ENCODE results near the gene SLC25A5.
"Not testable (repeated sequence)": the region's sequence is repeated elsewhere in the genome, so short reads cannot be mapped to it uniquely, and the experiment has no call there.

SLC25A5 gene

DNA sequence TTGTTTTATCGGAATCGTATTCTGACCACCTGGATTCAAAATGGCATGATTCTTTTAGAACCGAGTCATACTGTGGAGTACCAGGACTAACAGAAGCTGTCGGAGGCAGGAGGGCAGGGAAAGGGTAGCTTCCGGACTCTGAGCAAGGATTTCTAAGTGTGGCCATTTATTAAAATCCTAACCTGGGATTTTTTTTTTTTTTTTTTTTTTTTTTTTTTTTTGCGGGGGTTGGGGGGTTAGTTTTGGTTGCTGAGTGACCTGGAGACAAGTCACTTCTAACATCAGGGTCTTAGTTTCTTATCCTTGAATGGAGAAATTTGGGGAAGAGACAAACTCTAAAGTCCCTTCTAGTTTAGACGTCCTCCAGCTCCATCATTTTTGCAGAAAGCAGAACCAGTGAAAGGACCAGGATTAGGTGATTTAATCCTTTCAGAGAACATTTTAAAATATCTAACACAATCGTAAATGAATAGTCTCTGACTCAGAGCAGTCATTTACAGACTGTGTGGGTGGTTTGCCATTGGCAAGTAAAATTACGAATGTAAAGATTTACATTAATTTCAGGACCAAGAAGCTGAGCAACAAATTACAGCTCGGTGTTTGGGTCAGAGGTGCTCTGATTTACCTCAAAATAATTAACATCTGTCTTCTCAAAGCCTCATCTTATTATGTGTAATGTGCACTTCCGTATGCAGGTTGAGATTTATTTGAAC is 7.3 kb downstream of the SLC25A5 start:
- FAIRE-seq = no peak

DNA sequence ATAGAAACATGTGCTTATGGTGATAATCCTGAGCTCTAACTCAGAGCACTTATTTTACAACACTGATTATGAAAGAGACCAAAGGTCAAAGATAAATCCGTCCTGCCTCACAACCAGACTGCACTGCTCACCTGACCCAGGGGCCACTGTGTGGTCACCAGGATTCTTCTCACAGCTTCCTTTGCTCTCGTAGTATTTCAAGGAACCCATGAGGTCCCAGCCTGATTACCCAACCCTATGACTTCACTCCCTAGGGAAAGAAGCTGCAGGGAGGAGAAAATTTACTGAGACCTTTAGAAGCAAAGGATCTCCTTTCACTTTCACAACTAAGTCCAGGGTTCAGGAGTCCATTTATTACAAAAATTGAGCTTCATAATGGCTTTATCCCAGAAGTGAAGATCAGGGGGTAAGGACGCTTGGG is 9.6 kb downstream of the SLC25A5 start:
- no peak for FAIRE-seq
- DNase-seq (ENCODE audit: low spot score) = no peak

More for the DNA sequence above, 7.3 kb downstream of the SLC25A5 start:
- DNase-seq (ENCODE audit: low spot score) = no peak

DNA sequence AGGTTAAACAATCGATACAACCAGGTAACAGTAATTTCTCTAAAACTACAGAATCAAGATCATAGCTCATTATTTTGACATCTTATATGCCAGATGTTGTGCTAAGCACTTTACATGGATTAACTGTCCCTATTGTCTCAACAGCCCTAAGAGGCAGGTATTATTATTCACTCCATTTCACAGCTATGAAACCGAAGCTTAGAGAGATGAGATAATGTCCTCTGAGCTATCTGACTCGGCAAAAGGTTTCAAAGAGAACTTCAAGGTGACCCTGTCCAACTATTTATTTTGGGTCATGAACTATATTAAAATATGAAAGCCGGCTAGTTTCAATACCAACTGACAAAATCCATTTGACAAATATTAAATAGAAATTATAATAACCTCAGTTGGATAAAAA is 10.3 kb downstream of the SLC25A5 start:
- FAIRE-seq (no peak), DNase-seq (ENCODE audit: low spot score) (no peak)

DNA sequence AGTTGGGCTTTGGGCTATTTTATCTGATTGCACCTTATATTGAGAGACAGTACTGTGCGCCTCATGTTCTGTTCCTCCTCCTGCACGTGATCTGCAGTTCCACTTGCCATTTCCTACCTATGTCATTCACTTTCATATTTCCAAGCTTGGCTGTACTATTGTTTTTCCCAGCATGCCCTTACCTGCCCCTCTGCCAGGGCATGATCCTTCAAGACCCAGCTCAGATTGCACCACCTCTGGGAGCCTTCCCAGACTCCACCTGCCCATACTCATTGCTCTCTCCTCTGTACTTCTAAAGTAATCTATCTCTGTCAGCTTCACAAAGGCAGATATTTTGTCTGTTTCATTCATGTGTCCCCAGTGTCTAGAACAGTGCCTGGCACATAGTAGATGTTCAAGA is 11.6 kb downstream of the SLC25A5 start:
- no peak for DNase-seq (ENCODE audit: low spot score)
- no peak for FAIRE-seq

DNA sequence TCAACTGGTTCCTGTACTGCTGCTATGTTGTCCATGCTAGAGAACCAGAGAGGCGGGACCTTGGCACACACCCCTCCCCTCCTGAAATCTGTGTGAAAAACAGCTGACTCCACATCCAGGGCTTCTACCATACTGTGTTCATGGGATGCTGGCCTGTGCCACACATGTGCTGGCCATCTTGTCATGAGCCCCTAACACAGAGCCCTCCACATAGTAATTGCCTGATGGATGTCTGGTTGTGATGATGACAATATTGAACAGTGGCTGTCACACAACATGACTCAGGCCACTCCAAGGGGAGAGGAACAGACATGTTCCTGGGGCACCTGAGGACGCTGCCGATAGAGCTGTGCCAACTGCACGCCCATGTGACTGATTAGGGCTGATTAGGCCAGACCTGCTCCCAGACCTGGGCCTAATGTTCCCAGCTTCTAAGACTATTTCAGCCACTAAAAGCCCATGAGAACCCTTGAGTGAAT is 13.1 kb downstream of the SLC25A5 start:
- FAIRE-seq (no peak), DNase-seq (ENCODE audit: low spot score) (no peak)

DNA sequence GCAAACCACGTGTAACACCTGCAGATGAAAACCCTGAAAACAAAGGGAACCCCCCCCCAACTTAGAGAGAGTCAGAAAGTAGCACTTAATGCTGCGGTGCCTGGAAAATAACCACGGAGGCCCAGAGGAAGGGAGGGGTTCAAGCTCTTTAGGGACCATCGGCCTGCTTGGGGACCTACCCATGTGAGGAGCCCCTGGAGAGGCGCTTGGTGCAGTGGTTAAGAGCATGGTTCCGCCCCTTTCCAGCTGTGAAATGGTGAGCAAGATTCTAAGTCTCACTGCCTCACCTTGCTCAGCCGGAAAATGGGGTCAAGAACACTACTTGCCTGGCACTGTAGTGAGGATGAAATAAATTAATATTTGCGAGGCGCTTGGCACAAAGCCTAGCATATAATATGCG is 13.8 kb downstream of the SLC25A5 start:
- FAIRE-seq (no peak), DNase-seq (ENCODE audit: low spot score) (no peak)

DNA sequence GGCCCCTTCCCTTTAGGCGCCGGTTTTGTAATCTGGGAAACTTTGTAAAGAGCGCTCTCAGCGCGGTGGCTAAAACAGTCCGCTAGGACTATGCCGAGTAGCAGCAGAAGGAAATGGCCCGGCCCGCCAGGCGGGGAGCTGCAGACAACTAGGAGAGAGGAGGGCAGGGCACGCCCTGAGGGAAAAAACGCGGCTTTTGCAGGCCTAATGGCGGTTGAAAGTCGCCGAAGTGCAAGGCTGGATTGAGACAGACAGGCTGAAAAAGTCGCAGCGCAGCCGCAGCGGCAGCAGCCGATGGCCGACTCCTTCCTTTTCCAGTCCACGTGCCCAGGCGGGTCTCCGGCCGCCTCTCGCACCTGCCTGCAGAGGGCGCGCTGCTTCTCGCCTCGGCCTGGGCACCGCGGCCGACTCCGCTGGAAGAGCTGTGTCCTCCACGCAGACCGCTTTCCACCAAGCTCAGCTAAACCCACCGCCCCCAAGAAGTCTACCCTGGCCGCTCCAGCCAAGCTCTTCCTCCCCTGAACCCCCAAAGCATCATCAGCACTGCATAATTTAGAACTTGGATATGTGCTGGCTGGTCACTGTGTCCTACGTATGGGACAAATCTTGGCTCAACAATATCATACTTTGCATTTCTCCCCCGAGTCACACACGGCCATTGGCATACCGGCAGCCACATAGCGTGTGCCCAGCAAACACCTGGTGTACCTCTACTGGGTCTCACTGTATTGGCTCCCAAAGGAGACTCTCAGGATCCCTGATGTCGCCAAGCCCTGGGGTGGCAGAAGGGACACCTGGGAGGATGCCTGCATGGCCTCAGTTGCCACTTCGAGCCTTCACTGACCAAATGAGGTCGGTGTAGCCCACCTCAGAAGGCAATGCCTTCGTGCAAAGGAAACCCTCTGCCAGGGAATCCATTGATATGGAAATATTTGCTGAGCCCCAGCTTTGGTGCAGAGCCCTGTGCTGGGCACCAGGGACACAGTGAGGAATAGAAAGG is 14.5 kb downstream of the SLC25A5 start:
- DNase-seq (ENCODE audit: low spot score) (peak; percentile 39), FAIRE-seq (no peak)

DNA sequence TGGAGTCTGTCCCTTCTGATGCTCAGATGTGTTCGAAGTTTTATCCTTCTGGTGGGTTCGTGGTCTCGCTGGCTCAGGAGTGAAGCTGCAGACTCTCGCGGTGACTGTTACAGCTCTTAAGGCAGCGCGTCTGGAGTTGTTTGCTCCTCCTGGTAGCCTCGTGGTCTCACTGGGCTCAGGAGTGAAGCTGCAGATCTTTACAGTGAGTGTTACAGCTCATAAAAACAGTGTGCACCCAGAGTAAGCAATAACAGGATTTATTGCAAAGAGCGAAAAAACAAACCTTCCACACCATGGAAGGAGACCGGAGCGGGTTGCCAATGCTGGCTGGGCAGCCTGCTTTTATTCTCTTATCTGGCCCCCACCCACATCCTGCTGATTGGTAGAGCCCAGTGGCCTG is 18.5 kb downstream of the SLC25A5 start:
- FAIRE-seq (no peak), DNase-seq (ENCODE audit: low spot score) (no peak)

DNA sequence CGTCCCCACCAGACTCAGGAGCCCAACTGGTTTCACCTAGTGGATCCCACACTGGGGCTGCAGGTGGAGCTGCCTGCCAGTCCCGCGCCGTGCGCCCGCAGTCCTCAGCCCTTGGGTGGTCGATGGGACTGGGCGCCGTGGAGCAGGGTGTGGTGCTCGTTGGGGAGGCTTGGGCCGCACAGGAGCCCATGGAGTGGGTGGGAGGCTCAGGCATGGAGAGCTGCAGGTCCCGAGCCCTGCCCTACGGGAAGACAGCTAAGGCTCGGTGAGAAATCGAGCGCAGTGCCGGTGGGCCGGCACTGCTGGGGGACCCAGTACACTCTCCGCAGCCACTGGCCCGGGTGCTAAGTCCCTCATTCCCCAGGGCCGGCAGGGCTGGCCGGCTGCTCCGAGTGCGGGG is 19.5 kb downstream of the SLC25A5 start:
- not testable (repeated sequence) for DNase-seq (ENCODE audit: low spot score); FAIRE-seq

DNA sequence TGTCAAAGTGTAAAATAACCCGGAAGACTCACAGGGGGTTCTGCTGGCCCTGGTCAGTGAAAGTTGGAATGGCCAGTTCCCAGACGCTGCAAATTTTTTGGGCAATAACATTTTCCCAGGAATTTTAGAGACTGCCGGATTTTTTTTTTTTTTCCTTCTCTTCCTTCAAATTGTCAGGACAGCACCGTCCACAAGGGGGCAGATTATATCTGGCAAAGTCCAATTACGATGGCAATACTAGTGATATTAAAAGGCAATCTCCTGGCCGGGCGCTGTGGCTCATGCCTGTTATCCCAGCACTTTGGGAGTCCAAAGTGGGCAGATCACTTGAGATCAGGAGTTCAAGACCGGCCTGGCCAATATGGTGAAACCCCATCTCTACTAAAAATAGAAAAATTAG is 20.5 kb downstream of the SLC25A5 start:
- DNase-seq (ENCODE audit: low spot score) (no peak), FAIRE-seq (no peak)

DNA sequence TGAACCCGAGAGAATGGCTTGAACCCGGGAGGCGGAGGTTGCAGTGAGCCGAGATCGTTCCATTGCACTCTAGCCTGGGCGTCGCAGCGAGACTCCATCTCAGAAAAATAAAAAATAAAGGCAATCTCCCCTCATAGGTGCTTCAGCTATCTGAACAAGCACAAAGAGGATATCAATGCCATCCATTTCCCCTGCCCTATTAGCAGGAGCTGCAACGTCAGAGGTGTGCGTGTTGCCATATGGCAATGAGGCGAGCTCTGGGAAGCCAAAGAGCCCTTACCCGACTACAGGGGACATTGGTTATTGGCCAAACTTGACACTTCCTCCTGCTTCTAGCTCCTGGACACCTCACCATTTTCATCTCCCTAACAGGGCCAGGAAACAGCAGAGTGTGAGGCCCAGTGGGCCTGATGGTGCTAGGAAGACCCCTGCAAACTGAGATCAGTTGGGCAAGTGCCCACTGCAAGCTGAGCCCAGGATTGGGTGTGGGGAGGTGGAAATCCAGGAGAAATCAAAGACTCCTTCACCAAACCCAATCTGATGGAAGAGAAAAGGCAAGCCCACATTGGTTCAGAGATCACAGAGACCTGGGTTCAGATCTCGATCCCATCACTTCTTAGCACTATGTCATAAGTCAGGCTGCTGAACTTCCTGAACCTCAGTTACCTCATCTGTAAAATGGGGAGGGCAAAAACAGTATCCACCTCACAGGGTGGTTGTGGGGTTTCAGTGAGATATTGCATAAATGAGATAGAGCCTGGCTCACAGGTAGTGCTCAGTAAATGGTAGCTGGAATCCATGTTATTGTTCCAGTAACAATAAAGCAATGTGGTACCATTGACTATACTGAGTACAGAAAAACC is 21.2 kb downstream of the SLC25A5 start:
- FAIRE-seq = no peak
- no peak for DNase-seq (ENCODE audit: low spot score)

DNA sequence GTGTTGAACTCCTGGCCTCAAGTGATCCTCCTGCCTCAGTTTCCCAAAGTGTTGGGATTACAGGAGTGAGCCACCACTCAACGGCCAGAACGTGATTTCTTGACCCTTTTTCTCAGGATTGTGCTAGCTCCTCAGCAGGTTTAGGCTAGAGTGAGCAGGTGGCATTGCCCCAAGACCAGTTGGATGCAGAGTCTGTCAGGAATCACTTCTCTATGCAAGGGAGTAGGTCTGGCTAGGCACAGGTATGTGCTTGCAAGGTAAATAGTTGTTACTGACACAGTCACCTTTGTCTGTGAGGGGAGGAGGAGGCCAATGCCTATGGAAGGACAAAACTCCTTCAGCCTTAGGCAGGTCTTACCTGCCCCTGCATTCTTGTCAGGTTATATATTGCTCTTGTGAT is 24.2 kb downstream of the SLC25A5 start:
- DNase-seq (ENCODE audit: low spot score) (no peak), FAIRE-seq (no peak)

DNA sequence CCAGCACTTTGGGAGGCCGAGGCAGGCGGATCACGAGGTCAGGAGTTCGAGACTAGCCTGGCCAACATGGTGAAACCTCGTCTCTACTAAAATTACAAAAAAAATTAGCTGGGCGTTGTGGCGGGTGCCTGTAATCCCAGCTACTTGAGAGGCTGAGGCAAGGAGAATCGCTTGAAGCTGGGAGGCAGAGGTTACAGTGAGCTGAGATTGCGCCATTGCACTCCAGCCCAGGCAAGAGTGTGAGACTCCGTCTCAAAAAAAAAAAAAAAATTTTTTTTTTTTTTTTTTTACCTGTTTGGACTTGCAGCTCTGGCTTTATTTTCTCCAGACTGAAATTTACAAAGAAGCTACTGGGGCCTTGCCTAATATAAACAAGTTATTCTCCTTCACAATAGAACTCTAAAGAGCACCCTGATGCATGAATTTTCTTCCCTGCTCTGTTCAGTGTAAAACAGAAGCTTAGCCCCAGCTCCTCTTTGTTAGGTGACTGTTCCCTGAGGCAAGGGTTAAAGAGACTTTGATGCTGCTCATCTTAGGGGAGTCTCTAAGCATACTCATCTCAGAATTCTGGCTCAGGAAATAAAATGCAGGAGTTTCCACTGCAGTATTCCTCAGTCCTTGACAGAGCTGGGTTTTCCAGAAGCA is 25.7 kb downstream of the SLC25A5 start:
- DNase-seq (ENCODE audit: low spot score); FAIRE-seq: not testable (repeated sequence)

DNA sequence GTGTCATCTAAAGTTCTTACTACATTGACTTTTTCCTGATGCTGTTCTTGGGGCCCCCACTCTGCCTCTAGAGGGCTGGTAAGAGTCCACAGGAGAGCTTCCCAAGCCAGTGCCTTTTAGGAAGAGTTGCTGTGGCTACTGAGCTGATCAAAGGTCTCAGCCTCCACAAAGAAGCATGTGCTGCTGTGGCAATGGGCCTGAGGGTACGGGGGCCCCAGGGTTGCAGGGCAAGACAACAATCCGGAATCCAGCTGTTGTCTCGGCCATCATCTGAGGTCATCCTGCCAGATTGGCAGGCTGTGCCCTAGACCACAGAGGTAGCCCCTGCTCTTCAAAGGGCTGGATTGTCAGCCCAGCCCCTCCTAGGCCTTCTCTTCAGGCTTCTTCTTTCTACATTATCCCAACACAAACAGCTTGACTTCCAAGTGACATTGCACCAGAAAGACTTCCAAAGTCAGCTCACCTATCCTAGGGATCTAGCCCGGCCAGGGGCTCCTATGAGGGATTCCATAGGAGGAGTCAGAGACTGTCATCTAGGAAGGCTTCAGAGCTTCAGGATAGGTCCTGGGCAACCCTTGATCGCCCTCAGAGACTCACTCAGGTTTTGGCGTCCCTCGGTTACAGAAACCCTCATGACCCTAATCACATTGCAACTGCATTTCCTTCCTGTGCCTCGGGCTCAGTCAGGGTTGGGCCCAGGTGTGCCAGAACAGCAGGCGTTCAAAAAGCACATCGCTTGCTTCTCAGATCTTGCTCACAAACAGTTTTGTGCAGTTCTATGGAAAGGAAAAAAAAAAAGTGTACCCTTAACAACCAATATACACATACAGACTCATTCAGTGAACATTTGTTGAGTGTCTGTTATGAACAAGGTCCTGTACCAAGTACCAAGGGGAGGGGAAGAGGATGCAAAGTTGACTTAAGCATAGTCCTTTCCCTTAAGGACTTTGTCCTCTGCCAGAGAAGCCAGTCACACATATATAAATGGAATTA is 27.8 kb downstream of the SLC25A5 start:
- no peak for FAIRE-seq
- no peak for DNase-seq (ENCODE audit: low spot score)

DNA sequence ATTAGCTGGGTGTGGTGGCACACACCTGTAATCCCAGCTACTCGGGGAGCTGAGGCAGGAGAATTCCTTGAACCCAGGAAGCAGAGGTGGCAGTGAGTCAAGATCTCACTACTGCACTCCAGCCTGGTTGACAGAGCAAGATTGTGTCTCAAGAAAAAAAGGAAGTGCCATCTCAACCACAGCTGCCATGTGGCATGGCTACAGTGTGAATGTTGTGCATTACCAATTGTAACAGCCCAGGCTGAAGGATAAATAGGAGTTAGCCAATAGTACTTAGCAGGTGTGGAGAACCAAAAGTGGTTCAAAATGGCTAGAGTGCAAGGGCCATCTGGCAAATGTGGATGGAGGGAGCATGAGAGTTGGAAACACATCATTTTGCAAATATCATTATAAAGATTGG is 28.9 kb downstream of the SLC25A5 start:
- DNase-seq (ENCODE audit: low spot score) = no peak
- FAIRE-seq = no peak

DNA sequence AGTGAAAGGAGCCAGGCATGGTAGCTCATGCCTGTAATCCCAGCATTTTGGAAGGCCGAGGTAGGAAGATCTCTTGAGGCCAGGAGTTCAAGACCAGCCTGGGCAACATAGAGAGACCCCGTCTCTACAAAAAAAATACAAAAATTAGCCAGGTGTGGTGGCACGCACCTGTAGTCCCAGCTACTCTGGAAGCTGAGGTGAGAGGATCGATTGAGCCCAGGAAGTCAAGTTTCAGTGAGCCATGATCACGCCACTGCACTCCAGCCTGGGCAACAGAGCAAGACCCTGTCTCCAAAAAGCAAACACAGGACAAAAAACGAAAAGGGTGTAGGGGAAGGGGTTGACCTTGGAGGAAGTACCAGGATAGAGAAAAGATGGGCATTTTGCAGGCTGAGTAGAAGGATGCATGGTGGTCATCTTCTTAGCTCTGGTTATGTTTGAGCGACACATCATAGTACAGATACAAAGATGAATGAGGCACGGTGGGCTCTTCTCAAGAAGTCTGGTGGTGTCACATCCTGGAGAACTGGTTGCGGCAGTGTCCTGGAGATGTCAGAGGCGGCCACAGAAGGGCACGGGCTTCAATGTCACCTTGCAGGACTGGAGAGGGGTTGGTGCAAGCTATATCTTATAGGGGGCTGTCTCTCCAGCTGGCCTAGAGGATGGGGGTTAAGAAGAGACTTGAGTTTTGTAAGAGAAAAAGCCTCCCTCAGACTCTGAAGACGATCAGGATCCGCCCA is 32.0 kb downstream of the SLC25A5 start:
- FAIRE-seq (no peak), DNase-seq (ENCODE audit: low spot score) (no peak)

DNA sequence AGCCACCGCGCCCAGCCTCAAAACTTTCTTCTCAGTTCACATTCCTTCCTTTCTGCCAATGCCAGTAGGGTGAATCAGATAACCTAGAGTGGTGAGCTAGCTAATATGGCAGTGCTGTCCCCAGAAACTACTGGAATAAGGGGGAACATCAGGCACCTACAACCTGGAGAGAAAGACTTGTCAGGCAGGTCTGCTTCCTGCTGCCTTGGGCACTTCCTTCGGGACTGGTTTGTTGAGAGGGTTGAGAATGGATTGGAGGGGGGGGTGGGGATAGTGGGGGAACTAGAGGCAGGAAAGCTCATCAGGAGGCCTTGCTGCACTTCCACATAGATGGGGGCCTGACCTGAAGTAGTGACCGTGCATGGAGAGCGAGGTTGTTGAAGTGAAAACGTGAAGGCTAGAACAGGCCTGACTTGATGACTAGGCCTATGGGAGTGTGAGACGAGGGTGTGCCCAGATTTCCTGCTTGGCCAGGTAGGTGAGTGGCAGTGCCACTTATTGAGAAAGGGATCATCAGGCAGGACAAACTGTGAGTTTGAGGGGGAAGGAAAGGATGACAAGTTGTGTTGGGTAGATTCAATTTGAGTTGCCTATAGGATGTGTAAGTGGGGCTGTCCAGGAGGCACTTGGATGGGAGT is 33.4 kb downstream of the SLC25A5 start:
- DNase-seq (ENCODE audit: low spot score) (no peak), FAIRE-seq (no peak)

DNA sequence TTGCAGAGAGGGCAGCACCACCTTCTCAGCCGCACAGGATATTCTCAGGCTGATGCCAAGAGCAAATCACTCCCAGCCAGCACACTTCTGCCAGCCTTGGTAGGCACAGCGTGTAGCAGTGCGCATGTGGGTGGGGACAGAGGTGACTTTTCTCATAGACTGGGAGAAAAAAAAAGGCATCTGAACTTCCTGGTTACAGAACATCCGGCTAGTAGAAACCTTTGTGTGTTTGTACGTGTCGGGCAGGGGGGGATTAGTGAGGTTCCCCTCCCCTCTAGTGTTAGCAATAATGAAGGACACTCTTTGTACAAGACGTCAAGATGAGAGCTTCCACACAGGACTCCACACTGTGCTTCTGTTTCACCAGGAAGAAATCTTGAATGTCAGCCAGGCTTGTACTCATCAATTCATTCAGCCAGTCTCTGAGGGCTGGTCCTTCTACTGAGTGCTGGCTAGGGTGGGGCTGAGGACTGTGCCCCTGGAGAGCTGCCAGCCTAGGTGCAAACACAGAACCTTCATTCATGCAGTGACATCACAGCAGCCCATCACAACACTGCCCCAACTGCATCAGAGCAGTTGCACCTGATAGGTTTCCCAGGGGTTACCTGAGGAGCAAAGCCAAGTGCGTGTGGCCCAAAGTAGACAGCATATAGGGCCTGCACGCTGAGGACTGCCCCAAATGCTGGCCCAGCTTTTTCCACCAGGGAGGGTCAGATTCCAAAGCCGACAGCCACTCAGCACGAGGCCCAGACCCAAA is 34.7 kb downstream of the SLC25A5 start:
- DNase-seq (ENCODE audit: low spot score) = peak; percentile 17

More for the DNA sequence above, 34.7 kb downstream of the SLC25A5 start:
- no peak for FAIRE-seq

Data from urothelium cell line (cell line).